Mammary epithelial cell (primary cell): ENCODE measurements around the gene ZMYND19.

ENCODE experiments used
- EZH2 ChIP-seq: IDR thresholded peaks from 2 replicates; pipeline ENCODE4 v1.6.1; 2012; ENCODE audit warnings: low read length, inconsistent platforms, borderline replicate concordance
- TF ChIP-seq, protein P1 (sequence below), 2 donors: IDR thresholded peaks in 1 of 2; conservative IDR thresholded peaks in 1 of 2; 2 replicates each; pipeline ENCODE4 v1.5.1; 2011 to 2012; ENCODE audit warnings: inconsistent platforms in 2 of 2, low read length in 2 of 2, mild to moderate bottlenecking in 2 of 2, control low read depth in 1 of 2, low read depth in 1 of 2; ENCODE audit not compliant: insufficient read depth in 1 of 2; ENCODE audit errors: extremely low read depth in 1 of 2

DNA sequence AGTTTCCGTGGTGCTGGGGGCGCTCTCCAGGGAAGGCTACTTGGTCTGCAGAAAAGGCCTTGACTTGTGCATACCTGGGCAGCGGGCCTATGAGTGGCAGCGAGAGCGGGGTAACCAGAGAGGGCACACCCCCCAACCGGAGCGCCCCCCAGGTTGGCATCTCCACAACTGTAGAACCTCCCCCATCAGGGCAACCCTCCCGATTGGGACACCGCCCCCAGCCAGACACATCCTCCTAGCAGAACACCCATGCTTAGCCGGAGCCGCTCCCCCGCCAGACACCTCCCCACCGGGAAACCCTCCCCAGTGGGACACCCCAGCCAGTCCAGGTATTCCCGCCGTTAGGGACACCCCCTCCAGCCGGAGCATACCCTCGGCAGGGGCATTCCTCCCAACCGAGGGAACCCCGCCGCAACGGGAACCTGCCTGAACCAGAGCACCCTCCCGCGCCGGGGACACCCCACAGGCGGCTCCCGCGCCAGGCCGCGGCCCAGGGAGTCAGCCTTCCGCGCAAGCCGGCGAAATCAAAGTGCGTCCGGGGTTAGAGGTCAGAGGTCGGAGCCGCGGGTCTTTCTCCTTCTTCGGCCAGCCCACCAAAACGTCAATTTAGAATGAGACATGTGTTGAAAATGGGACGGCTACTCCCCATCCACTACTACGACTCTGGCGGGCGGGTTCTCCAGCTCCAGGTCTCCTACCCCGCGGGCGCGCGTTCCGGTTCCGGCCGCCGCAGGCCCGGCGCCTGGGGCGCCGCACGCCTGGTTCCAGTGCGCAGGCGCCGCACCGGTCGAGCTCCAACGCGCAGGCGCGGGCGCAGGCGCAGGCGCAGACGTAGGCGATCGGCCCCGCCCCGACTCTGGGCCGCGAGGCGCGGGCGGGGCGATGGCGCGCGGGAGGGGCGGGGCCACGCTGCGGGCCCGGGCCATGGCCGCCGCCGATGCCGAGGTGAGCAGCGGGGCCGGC lies 28.1 kb upstream of the ZMYND19 start, which contains the start of gene EHMT1:
- TF ChIP-seq, protein P1, sequence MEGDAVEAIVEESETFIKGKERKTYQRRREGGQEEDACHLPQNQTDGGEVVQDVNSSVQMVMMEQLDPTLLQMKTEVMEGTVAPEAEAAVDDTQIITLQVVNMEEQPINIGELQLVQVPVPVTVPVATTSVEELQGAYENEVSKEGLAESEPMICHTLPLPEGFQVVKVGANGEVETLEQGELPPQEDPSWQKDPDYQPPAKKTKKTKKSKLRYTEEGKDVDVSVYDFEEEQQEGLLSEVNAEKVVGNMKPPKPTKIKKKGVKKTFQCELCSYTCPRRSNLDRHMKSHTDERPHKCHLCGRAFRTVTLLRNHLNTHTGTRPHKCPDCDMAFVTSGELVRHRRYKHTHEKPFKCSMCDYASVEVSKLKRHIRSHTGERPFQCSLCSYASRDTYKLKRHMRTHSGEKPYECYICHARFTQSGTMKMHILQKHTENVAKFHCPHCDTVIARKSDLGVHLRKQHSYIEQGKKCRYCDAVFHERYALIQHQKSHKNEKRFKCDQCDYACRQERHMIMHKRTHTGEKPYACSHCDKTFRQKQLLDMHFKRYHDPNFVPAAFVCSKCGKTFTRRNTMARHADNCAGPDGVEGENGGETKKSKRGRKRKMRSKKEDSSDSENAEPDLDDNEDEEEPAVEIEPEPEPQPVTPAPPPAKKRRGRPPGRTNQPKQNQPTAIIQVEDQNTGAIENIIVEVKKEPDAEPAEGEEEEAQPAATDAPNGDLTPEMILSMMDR (conservative IDR thresholded peaks at IDR 0.05 in 1 of 2, IDR thresholded peaks at IDR 0.05 in 1 of 2; ENCODE audit: extremely low read depth in 1 of 2, insufficient read depth in 1 of 2, low read depth in 1 of 2, low read length in 2 of 2), result peak in 1 of 2 donors; percentile 10
- no peak for TF ChIP-seq EZH2
